Activated CD4-positive, CD25-positive, alpha-beta regulatory T cell treated with anti-CD3 and anti-CD28 coated beads, Interleukin-2, amount 50 U/mL, for 24 hours (primary cell): Measurements from ENCODE around the gene CDH23.

ENCODE experiments used
- ATAC-seq, 2 donors: fragments of 150-1000 bp; cut with Tn5 transposase; one replicate each; pipeline ENCODE4 v1.10.0; 2021; ENCODE audit warnings: mild to moderate bottlenecking in 1 of 2, moderate library complexity in 1 of 2

The CDH23 gene

DNA sequence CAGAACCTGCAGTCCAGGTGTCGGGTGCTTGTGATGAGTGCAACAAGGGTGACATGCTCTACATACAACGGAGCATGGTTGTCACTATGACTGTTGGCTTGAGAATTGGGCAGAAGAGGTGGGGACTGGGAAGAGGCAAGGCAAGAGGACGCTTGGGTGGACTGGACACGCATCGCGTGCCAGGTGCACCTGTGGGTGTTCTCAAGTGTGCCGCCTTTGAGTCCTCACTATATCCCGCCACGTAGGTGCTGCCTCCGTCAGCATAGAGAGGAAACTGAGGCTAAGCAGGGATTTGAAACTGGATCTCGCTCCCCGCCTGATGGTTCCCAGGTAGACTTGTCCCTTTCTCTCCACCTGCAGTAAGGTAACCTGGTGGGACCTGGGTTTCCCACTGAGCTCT, 27.2 kb downstream of the CDH23 start:
- ATAC-seq: no peak

DNA sequence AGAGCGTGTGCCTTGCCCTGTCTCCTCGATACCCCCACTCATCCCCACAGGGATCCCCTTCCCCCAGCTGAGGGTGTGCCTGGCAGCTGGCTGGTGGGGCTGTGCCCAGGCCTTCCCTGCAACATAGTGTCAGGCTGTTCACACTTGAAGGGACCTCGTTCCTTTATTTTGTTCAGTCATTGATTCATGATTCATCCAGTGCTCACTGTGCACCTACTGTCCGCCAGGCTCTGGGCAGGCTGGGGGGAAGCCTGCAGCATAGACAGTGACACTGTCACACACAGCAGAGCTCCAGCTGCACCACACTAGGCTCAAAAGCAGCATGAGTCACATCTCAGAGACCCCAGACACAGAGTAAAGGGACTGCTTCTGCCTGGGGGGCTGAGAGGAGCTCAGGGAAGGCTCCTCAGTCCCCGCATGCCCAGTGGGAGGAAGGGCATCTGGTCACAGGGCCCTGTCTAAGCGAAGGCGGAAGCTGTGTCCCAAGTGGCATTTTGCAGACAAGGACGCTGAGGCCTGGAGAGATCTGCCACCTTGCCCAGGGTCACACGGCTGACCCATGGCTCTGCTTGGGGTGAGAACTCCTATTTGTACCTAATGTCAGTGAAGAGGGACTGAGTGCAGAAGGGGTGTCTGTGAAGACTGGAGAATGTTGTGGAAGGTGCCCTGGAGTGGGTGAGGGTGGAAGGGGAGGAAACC, 27.9 kb downstream of the CDH23 start:
- ATAC-seq: peak in 1 of 2 donors; percentile 10

DNA sequence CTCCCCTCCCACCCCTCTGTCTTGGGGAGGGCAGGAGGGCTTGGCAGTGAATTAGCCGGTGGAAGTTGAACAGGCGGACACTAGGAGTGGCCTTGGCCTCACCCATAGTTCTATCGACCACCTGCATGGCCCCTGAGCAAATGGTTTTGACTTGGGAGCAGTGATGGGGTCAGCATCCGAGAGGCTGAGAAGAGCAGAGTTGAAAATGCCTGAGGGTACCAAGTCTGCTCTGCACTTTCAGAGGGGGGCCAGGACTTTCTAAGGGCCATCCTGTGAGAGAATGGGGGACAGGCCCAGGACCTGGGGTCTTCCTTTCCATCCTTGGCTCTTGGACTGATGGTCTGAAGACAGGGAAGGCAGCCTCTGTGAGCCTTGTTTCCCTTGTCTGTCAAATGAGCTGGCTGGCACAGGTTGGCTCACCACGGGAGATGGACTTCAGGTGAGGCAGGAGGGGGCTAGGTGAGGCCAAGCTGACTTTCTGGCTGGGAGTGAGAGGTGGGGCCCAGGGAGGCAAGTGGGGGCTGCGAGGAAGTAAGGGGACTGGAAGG, 29.4 kb downstream of the CDH23 start:
- no peak for ATAC-seq

DNA sequence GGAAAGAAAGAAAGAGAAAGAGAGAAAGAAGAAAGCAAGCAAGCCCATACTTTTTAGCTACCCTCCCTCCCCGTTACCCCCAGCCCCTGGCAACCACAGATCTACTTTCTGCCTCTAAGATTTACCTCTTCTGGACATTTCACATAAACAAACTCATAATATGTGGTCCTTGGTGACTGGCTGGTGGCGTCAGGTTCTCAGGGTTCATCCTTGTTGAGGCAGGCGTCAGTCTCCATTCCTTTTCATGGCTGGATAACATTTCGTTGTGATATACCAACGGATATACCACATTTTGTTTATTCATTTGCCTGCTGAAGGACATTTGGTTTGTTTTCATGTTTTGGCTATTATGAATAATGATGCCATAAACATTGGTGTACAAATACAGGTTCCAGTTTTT, 30.5 kb downstream of the CDH23 start:
- ATAC-seq: no peak

DNA sequence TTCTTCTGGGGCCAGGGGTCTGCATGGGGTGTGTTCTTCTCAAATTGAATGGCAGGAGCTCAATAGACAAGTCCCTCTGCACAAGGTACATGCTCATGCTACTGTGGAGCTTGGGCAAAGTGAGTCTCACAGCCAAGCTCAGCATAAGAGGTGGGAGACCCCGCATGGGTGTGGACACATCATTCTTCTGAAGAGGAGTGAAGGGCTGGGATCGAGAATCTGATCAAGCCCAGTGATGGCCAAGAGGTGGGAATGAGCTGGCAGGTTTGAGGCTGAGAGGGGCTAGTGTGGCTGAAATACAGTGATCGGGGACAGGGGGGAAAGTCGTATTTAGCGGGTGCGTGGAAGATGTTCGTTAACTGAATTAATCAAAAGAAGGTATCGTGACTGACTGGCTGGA, 32.6 kb downstream of the CDH23 start:
- no peak for ATAC-seq

DNA sequence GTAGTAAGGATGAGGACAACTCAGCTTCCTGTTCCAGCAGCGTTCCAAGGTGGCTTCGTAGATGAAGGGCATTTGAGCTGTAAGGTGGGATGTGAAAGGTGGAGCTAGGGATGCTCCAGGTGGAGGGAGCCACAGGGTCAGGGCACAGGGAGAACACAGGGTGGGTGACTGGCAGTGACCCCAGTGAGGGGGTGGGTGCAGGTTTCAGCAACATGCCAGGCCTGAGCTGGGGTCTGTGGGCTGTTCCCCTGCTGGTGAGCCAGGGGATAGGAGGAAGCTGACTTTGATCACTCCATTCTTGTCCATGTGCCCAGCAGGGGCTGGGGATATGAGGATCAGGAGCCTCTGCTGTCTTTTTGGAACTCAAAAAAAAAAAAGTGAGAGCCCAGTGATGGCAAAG, 33.2 kb downstream of the CDH23 start:
- ATAC-seq: no peak

DNA sequence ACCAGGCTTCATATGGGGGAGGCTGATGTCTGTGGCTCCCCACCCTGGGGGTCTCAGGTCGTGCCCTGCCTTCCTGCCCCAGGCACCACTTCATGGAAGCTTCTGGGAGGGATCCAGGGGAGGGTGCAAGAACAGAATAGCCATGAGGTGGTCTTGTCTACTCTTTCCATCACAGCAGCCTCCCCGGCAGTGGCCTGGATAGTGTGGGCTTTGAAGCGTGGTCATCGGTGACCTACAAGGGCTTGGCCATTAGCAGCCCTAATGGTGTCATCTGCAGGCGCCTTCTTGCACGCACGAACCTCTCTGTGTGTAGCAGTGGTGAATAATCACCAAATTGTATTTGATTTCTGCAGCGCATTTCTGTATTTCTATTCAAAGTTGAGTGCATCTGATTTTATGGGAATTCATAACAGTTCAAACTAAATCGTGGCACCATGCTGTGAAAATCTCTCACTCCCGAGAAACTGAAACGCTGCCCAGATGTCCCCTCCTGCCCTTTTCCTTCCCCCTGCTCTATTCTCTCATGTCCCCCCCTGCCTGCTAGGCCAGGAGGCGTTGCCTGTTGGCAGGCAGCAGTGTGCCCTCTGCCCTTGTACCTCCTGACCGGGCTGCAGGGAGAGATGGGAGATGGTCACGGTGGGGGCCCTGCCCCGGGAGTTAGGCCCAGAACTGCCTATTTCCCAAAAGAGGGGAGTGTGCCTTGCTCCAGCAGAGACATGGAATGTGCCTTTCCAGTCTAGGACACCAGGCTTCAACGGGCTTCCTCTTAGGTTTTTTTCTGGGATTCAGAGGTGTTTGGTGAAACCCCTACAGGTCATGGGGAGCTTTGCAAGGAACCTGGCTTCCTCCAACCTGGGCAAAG, 34.8 kb downstream of the CDH23 start:
- ATAC-seq: no peak

DNA sequence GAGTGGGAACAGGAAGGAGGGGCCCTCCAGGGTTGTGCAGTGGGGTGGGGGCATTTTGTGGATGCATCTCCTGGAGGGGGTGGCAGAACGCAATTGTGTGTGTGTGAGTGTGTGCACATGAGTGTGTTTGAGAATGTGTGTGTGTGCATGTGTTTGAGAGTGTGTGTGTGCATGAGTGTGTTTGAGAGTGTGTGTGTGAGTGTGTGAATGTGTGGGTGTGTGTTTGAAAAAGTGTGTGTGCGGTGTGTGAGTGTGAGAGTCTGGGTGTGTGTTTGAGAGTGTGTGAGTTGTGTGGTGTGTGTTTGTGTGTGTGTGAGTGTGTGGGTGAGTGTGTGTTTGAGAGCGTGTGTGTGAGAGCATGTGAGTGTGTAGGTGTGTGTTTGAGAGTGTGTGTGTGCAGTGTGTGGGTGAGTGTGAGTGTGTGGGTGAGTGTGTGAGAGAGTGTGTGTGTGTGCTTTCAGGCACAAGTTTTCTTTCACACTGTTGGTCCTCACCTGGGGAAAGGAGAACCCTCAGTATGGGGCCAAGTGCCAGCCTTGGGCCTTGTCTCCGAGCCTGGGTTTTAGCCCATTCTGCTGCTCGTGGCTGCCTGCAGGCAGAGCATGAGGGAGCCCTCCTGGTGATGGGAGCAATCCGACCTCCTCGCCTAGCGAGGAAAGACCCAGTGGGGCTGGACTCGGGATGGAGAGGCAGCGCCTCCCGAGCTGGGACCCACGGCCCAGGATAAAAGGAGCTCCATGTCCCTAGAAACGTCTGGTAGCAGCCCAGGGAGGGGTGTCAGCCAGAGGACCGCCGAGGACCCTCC, 35.6 kb downstream of the CDH23 start:
- no peak for ATAC-seq

DNA sequence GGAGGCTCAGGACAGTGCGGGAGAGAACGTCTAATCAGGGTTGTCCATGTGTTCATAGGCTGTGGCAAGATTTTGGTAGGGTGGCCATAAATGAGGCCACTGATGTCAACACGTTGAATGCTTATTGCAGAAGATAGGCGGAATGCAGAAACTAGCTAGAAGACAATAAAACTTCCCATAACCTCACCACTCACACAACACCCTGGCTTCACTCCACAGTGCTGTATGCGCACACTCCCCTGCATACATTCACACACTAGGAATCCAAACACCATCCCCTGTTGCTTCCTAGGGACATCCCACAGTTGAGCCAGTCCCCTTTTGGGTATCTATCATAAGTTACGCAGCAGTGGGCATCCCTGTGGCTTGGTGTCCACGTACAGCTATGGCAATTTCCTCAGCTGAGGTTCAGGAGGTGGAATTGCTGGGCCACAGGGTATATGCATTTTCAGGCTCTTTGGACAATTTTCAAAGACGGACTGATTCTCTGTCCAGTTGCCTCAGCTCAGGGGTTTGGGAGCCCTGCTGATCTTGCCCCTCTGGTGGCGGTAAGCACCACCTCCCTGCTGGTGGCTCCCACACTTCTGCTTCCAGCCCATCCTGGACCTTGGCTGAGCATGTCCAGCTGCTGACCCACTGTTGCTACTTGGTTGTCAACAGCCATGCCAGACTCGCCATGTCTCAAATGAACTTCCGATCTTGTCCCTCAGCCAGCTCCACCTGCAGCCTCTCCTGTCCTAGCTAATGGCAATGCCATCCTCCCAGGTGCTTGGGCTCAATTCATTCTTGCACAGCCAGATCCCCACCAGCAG, 36.4 kb downstream of the CDH23 start:
- no peak for ATAC-seq

DNA sequence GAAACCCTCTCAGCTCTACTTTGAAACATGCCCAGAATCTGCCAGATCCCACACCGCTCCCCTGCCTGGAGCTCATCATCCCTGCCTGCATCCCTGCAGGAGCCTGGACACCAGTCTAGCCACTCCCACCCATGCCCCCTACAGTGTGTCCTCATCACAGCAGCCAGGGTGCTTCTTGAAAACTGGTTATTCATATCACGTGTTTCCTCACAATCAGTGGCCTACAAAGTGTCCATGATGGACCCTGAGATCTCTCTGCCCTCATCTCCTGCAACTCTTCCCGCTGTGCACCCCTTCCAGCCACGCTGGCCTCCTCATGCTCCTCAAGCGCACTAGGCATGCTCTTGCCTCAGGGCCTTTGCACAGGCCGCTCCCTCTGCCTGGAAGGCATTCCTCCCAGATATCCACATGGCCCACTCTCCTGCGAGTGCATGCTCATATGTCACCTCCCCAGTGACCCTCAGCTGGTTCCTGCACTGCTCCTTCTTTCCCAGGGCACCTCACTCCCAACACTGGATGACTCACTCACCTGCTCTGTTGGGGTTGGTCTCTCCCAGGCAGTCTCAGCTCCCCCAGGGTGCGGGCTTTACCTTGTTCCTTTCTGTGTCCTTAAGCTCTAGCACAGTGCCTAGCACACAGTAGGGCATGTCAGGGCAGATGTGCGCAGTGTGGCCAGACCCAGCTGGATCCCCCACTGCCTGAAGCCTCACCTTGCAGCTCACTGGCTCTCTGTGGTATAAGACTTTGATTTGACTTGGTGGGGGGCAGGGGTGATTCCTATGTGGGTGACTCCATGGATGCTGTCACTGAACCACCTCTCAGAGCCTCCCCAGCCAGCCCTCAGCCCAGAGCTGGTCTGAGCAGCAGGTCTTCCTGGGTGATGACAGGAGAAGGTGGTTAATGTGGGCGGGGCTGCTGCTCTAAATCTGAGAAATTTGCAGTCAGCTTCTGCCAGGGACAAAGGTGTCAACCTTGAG, 37.3 kb downstream of the CDH23 start:
- ATAC-seq: no peak

DNA sequence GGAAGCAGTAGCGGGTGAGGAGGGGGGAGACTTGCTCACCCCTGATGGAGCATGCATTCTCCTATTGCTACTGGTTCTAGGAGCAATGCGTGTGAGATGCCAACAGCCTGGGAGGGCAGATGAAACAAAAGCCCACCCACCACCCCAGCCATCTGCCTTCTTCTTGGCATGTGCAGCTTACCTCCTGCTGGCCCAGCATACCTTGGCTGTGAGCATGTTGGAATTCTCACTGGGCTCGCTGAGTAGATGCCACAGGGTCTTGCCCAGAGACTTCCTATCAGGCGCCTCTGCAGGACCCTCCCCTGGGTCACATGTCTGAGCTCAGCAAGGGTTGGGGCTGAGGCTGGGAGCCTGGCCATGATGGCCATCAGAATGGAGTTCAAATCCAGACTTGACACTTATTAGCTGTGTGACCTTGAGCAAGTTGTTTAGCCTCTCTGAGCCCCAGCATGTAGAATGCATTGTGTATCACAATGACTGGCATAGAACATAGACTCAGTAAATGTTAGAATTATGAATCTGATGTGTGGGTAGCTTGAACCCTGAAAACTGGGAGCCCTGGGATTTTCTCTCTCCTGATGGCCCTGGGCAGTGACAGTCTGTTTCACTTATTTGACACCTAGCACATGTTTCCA, 38.2 kb downstream of the CDH23 start:
- ATAC-seq: no peak

DNA sequence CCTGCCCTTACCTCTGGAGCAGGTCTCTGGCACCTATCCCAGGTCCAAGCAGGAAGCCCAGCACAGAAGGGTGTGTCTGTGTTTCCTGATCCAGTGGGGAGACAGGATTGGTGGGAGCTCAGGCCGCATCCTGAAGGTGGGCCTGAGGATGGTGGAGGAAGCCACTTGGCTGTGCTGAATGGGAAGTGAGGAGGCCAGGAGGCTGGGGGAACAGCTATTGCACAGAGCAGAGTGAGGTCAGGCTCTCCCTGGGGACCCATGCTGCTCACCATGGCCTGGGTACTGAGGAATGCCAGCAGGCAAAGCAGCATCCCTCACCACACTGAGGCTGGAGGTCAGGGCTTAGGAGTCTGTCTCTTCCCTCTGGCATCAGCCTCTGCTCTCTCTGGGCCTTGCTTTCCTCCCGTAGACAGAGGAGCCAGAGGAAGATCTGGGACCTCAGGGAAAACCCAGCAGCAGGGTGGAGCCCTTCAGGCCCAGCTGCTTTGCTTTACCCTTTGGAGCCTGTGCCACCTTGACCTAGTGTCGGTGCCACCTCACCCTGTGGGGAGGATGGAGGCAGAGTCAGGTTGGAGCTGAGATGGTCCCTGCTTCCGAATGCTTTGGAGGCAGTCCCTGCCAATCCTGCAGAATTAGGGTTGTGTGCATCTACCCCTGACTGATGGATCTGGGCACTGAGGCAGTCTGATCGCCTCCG, 39.0 kb downstream of the CDH23 start:
- ATAC-seq: peak in 1 of 2 donors; percentile 6

DNA sequence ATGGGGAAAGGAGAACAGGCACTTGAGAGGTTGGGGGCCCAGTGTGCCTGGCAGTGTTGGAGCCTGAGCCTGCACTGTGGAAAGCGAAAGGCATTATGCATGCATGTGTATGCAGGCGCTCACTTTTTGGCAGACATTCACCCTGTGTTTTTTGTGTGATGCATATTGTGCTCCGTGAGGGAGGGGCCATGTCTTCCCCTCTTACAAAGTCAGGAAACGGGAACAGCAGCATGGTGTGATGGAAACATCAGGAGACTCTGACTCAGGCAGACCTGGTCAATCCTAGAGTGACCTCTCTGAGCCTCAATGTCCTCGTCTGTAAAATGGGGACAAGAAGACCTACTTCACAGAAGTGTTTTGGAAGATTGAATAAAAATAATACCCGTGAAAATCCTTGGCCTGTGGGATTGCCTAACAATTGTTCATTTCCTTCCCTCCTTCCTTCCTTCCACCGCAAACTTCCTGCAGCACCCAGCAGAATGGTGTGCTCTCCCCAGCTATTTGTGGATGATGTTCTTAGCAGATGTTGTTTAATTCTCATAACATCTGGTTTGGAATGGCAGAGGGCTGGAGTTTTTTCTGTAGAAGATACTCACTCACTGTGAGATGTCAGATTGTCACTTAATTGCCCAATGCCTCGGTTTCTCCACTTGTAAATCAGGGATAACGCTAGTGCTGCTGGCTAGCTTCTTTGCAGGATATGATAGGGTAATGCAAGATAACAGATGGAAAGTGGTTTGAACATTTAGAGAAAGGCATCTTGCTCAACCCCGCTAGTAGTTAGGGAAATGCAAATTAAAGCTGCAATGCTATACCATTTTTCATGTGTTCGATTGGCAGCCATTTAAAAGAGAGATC, 39.8 kb downstream of the CDH23 start:
- no peak for ATAC-seq

DNA sequence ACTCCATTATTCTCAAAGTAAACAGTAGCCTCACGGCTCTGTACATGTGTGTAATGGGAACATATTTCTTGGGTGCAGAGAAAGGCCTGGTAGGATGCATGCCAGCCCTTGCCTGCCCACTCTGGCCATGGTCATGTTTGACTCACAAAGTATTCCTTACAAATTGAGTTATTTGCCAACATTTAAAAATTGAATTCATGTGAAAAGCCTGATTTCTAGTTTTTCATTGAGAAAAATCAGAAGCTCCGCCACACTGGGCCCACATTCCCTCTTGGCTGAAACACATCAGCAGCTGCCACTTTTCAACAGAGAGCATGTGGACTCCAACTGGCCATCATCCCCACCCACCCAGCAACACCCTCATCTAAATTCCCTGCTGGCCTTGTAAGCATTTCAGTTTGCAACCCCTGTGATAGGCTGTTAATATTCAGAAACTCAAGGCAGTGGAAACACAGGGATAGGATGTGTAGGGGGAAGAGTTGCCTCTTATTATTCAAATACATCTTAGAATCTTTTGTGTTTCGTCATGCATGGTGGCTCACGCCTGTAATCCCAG, 40.9 kb downstream of the CDH23 start:
- no peak for ATAC-seq

DNA sequence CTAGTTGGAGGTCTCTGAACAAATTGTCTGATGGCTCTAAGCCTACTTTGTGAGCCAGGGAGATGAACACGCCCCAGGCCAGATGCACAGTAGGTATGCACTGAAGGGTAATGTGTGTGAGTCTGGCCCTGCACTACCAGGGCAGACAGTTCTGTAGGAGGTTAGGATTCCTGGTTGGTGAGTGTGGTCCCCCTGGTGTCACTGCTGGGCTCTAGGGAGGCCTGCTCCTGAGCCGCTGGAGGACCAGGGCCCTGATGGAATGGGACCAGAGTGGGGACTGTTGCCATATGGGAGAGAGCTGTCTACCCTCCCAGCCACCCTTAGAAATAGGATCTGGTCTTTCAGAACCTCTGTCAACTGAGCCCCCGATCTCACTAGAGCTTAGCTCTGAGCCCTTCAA, 42.0 kb downstream of the CDH23 start:
- ATAC-seq: no peak

DNA sequence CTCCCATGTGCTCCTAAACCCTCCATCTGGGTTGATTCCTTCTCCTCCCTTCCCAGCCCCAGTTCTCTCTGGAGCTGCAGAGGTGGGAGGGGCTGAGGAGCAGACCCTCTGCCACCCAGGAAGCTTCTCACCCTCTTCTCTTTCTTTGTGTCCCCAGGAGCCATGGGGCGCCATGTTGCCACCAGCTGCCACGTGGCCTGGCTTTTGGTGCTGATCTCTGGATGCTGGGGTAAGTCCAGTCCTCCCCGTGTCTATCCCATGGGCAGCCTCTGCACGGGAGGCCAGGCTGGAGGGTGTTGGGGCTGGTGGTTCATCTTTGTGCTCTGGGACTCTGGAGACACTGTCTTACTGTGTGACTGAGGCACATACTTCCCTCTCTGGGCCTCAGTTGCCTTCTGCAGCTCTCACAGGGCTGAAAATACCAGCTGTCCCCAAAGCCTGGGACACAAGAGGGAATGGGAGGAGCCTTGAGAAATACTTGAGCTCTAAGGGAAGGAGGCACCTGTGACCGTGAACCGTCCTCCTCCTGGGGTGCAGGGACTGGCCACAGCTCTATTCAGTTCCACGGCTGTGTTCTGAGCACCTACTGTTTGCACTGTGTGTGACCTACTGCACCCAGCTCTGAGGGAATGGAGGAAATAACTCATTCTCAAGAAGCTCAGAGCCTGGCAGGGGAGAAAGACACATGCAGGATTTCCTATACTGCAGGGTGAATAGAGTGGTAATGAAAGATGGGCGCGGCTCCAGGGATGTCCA, 43.1 kb downstream of the CDH23 start:
- ATAC-seq: no peak

DNA sequence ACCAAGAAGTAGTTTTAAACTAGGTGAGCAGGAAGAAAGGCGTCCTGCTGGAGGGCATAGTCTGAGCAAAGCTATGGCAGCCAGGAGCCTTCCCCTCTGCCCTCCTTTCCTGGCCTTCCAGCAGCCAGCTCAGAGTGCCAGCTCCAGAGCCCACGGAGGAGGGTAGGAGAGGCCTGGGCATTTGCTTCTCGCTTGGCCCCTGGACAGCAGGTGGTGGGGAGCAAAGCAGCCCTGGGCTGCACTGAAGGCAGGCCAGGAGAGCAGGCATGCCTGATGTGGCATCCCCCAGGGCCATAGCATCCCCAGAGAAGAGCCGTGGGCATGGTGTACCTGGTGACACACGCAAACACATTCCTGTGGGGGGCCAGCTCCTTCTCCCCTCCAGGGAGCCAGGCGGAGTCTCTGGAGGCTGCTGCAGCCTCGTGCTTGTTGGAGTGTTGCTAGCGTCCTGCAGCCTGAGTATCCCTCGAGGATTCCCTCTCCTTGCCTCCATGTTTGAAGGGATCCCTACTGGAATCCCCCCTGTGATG, 43.9 kb downstream of the CDH23 start:
- no peak for ATAC-seq
